GM23338 (cell line): Measurements from ENCODE around the gene PDGFC. TPM values are rescaled to one million over a fixed set of nuclear protein-coding genes. Genes with fewer than 3 reads are reported as not detected.

ENCODE experiments used
- ATAC-seq: fragments of 200-7000 bp; cut with Tn5 transposase; 3 replicates; pipeline ENCODE4 v1.9.1; 2020
- DNase-seq: peaks from one replicate; pipeline ENCODE4 v3.0.0-alpha.2; 2015; ENCODE audit warnings: low spot score
- H2AFZ ChIP-seq: fragments of 200-600 bp; sonication (generic); 2 replicates; pipeline ENCODE4 v1.8.0; 2016; ENCODE audit warnings: antibody characterized with exemption, mild to moderate bottlenecking, moderate library complexity
- H3F3A ChIP-seq: fragments of 200-600 bp; sonication (generic); replicated peaks from 2 replicates; pipeline ENCODE4 v1.8.0; 2017; ENCODE audit warnings: antibody characterized with exemption, mixed run types, low read depth
- H3K27ac ChIP-seq: fragments of 200-600 bp; sonication (generic); 2 replicates; pipeline ENCODE4 v1.6.1; 2016; ENCODE audit warnings: low read depth
- H3K27me3 ChIP-seq: fragments of 200-600 bp; sonication (generic); 2 replicates; pipeline ENCODE4 v1.8.0; 2016; ENCODE audit warnings: mild to moderate bottlenecking, mixed run types, moderate library complexity; ENCODE audit not compliant: insufficient read depth
- H3K36me3 ChIP-seq: fragments of 200-600 bp; sonication (generic); 2 replicates; pipeline ENCODE4 v1.8.0; 2016; ENCODE audit warnings: mild to moderate bottlenecking; ENCODE audit not compliant: insufficient read depth
- H3K4me1 ChIP-seq: fragments of 200-600 bp; sonication (generic); 2 replicates; pipeline ENCODE4 v1.8.0; 2016; ENCODE audit warnings: mild to moderate bottlenecking, moderate library complexity; ENCODE audit not compliant: insufficient read depth
- H3K4me2 ChIP-seq: fragments of 200-600 bp; sonication (generic); 2 replicates; pipeline ENCODE4 v1.7.1; 2017; ENCODE audit warnings: mixed run types
- H3K4me3 ChIP-seq: fragments of 200-600 bp; sonication (generic); 2 replicates; pipeline ENCODE4 v1.6.1; 2016; ENCODE audit warnings: mixed run types
- H3K79me2 ChIP-seq: fragments of 200-600 bp; sonication (generic); replicated peaks from 2 replicates; pipeline ENCODE4 v1.8.0; 2017; ENCODE audit warnings: mild to moderate bottlenecking; ENCODE audit not compliant: insufficient read depth
- H3K9me2 ChIP-seq: fragments of 200-600 bp; sonication (generic); 2 replicates; pipeline ENCODE4 v1.8.0; 2017; ENCODE audit not compliant: insufficient read depth
- H4K20me1 ChIP-seq: fragments of 200-600 bp; sonication (generic); replicated peaks from 2 replicates; pipeline ENCODE4 v1.8.0; 2017; ENCODE audit warnings: mild to moderate bottlenecking; ENCODE audit not compliant: insufficient read depth
- H3K27ac Mint-ChIP-seq: 2 replicates; pipeline ENCODE4 v1.8.0; 2020; ENCODE audit warnings: inconsistent platforms, mild to moderate bottlenecking, moderate library complexity, mixed read lengths
- H3K27me3 Mint-ChIP-seq: 3 replicates; pipeline ENCODE4 v1.8.0; 2022; ENCODE audit warnings: low read depth, mild to moderate bottlenecking, moderate library complexity, mixed read lengths, inconsistent platforms; ENCODE audit not compliant: insufficient read depth, poor library complexity
- H3K36me3 Mint-ChIP-seq: 3 replicates; pipeline ENCODE4 v1.8.0; 2021; ENCODE audit warnings: low read depth, mild to moderate bottlenecking, inconsistent platforms, moderate library complexity, mixed read lengths
- H3K4me1 Mint-ChIP-seq: 3 replicates; pipeline ENCODE4 v1.8.0; 2020; ENCODE audit warnings: mild to moderate bottlenecking, inconsistent platforms, mixed read lengths
- H3K4me3 Mint-ChIP-seq: 3 replicates; pipeline ENCODE4 v1.8.0; 2021; ENCODE audit warnings: moderate library complexity, mild to moderate bottlenecking, inconsistent platforms, mixed read lengths
- H3K9me3 Mint-ChIP-seq: 3 replicates; pipeline ENCODE4 v1.8.0; 2020; ENCODE audit warnings: moderate library complexity, mild to moderate bottlenecking, inconsistent platforms, mixed read lengths
- CREB1 ChIP-seq: fragments of 250-450 bp; sonication (Bioruptor Pico); IDR thresholded peaks from 2 replicates; pipeline ENCODE4 v1.5.0; 2020; ENCODE audit warnings: low read depth, mild to moderate bottlenecking, moderate library complexity
- EZH2 ChIP-seq: fragments of 200-600 bp; sonication (generic); IDR thresholded peaks from one replicate; pipeline ENCODE4 v1.8.0; 2017; ENCODE audit warnings: antibody characterized with exemption, mild to moderate bottlenecking, low read depth; ENCODE audit not compliant: unreplicated experiment
- EZH2phosphoT487 ChIP-seq: fragments of 200-600 bp; sonication (generic); IDR thresholded peaks from one replicate; pipeline ENCODE4 v1.8.1; 2018; ENCODE audit warnings: antibody characterized with exemption; ENCODE audit not compliant: unreplicated experiment
- JUNB ChIP-seq: IDR thresholded peaks from one replicate; pipeline ENCODE4 v1.6.1; 2016; ENCODE audit warnings: antibody characterized with exemption; ENCODE audit not compliant: unreplicated experiment
- NANOG ChIP-seq: IDR thresholded peaks from 2 replicates; pipeline ENCODE4 v1.6.1; 2016; ENCODE audit warnings: antibody characterized with exemption, borderline replicate concordance
- POLR2AphosphoS5 ChIP-seq: IDR thresholded peaks from 2 replicates; pipeline ENCODE4 v1.6.1; 2016; ENCODE audit warnings: antibody characterized with exemption, low read depth
- STAT1 ChIP-seq: IDR thresholded peaks from one replicate; pipeline ENCODE4 v1.6.1; 2016; ENCODE audit warnings: antibody characterized with exemption; ENCODE audit not compliant: unreplicated experiment
- ZNF114 ChIP-seq: fragments of 250-450 bp; sonication (Bioruptor Pico); IDR thresholded peaks from 2 replicates; pipeline ENCODE4 v1.5.0; 2020; ENCODE audit warnings: mild to moderate bottlenecking, moderate library complexity
- ZNF331 ChIP-seq: fragments of 250-450 bp; sonication (Bioruptor Pico); IDR thresholded peaks from 2 replicates; pipeline ENCODE4 v1.5.0; 2020; ENCODE audit warnings: low read depth, mild to moderate bottlenecking, moderate library complexity
- polyA plus RNA-seq: library from polyadenylated mRNA; unstranded; fragments of >200 nt; fragmentation: Nextera tagmentation; extraction: Ambion mirVana; gene quantifications from 2 replicates; pipeline ENCODE4 v1.2.1, GENCODE V29; 2016
- total RNA-seq: library from RNA; depleted of rRNA; stranded (reverse); fragments of >200 nt; shearing (Covaris generic); gene quantifications from 2 replicates; pipeline ENCODE4 v1.2.3, GENCODE V29; 2014
- TF ChIP-seq, protein P1 (sequence below): fragments of 250-450 bp; sonication (Bioruptor Pico); IDR thresholded peaks from 2 replicates; pipeline ENCODE4 v1.5.0; 2020; ENCODE audit warnings: mild to moderate bottlenecking, moderate library complexity
- TF ChIP-seq, protein P2 (sequence below): IDR thresholded peaks from one replicate; pipeline ENCODE4 v1.6.1; 2018; ENCODE audit warnings: antibody characterized with exemption; ENCODE audit not compliant: unreplicated experiment

Gene PDGFC
- total and polyA plus RNA-seq, 2 experiments from 2014 or later: 1.3 to 3.4 TPM

DNA sequence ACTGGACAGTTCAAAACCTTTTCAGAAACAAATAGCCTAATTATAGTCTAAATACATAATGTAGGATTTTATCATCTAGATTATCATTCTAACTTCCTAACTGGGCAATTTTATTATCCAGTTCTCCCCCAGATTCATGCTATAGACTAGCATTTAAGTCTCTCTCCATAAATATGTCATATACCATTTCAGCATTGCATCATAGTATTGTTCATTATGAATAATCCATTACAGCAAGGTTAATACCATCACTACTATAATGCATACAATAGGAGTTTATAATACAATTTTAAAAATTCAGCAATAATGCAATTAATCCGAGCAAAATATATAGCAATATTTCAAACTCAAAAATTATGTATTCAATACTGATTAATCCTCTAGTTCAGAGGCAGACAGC lies 77.4 kb downstream of the PDGFC start (continued):
- TF ChIP-seq, protein P1, sequence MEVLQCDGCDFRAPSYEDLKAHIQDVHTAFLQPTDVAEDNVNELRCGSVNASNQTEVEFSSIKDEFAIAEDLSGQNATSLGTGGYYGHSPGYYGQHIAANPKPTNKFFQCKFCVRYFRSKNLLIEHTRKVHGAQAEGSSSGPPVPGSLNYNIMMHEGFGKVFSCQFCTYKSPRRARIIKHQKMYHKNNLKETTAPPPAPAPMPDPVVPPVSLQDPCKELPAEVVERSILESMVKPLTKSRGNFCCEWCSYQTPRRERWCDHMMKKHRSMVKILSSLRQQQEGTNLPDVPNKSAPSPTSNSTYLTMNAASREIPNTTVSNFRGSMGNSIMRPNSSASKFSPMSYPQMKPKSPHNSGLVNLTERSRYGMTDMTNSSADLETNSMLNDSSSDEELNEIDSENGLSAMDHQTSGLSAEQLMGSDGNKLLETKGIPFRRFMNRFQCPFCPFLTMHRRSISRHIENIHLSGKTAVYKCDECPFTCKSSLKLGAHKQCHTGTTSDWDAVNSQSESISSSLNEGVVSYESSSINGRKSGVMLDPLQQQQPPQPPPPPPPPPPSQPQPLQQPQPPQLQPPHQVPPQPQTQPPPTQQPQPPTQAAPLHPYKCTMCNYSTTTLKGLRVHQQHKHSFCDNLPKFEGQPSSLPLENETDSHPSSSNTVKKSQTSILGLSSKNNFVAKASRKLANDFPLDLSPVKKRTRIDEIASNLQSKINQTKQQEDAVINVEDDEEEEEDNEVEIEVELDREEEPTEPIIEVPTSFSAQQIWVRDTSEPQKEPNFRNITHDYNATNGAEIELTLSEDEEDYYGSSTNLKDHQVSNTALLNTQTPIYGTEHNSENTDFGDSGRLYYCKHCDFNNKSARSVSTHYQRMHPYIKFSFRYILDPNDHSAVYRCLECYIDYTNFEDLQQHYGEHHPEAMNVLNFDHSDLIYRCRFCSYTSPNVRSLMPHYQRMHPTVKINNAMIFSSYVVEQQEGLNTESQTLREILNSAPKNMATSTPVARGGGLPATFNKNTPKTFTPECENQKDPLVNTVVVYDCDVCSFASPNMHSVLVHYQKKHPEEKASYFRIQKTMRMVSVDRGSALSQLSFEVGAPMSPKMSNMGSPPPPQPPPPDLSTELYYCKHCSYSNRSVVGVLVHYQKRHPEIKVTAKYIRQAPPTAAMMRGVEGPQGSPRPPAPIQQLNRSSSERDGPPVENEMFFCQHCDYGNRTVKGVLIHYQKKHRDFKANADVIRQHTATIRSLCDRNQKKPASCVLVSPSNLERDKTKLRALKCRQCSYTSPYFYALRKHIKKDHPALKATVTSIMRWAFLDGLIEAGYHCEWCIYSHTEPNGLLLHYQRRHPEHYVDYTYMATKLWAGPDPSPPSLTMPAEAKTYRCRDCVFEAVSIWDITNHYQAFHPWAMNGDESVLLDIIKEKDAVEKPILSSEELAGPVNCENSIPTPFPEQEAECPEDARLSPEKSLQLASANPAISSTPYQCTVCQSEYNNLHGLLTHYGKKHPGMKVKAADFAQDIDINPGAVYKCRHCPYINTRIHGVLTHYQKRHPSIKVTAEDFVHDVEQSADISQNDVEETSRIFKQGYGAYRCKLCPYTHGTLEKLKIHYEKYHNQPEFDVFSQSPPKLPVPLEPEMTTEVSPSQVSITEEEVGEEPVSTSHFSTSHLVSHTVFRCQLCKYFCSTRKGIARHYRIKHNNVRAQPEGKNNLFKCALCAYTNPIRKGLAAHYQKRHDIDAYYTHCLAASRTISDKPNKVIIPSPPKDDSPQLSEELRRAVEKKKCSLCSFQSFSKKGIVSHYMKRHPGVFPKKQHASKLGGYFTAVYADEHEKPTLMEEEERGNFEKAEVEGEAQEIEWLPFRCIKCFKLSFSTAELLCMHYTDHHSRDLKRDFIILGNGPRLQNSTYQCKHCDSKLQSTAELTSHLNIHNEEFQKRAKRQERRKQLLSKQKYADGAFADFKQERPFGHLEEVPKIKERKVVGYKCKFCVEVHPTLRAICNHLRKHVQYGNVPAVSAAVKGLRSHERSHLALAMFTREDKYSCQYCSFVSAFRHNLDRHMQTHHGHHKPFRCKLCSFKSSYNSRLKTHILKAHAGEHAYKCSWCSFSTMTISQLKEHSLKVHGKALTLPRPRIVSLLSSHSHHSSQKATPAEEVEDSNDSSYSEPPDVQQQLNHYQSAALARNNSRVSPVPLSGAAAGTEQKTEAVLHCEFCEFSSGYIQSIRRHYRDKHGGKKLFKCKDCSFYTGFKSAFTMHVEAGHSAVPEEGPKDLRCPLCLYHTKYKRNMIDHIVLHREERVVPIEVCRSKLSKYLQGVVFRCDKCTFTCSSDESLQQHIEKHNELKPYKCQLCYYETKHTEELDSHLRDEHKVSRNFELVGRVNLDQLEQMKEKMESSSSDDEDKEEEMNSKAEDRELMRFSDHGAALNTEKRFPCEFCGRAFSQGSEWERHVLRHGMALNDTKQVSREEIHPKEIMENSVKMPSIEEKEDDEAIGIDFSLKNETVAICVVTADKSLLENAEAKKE: no peak
- no peak for TF ChIP-seq ZNF331 (CRISPR knock-in tag)
- TF ChIP-seq ZNF114 (CRISPR knock-in tag): no peak
- TF ChIP-seq JUNB: no peak
- TF ChIP-seq STAT1: no peak
- no peak for TF ChIP-seq NANOG
- no peak for TF ChIP-seq CREB1 (CRISPR knock-in tag)
- no peak for TF ChIP-seq EZH2phosphoT487
- TF ChIP-seq POLR2AphosphoS5: no peak

DNA sequence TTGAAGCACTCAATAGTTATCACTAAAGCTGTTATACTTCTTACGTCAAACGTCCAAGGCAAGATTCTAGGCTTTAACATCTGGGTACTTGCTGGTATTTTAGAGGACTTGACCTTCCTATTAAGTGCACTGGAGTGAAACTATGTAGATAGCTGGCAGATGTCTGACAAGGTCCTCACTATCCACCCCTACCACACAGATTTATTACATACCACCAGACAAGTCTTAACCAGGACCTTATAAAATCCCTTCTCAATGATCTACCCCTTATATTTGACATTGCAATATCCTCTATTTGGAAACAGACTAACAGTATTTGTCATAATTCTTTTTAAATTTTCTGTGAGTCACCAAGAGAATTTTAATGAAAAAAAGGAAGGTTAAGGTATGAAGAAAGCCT lies 78.8 kb downstream of the PDGFC start:
- no peak overlapping the region for H3K27ac ChIP-seq
- Mint-ChIP-seq H3K36me3 (no peaks in the 10 kb centered on the region), H3K4me3 (no peak overlapping the region), H3K27ac (no peak overlapping the region), H3K27me3 (no peaks in the 10 kb centered on the region), H3K4me1 (peaks cover 9% of the 10 kb centered on the region; the same call in 2 of the 3 replicates), H3K9me3 (no peaks in the 10 kb centered on the region)
- no peaks in the 10 kb centered on the region for H3K9me2 ChIP-seq
- H3K79me2 ChIP-seq: no peaks in the 10 kb centered on the region
- H3K27me3 ChIP-seq: no peaks in the 10 kb centered on the region
- H3K4me1 ChIP-seq: no peaks in the 10 kb centered on the region
- H3F3A ChIP-seq: no peaks in the 10 kb centered on the region
- no peak overlapping the region for H2AFZ ChIP-seq
- ATAC-seq (no peak), DNase-seq (no peak)
- no peak overlapping the region for H3K4me3 ChIP-seq
- no peaks in the 10 kb centered on the region for H4K20me1 ChIP-seq
- no peak overlapping the region for H3K4me2 ChIP-seq
- H3K36me3 ChIP-seq: no peaks in the 10 kb centered on the region
- TF ChIP-seq CREB1 (CRISPR knock-in tag) (no peak), EZH2 (no peak), POLR2AphosphoS5 (no peak)
- TF ChIP-seq, protein P2, sequence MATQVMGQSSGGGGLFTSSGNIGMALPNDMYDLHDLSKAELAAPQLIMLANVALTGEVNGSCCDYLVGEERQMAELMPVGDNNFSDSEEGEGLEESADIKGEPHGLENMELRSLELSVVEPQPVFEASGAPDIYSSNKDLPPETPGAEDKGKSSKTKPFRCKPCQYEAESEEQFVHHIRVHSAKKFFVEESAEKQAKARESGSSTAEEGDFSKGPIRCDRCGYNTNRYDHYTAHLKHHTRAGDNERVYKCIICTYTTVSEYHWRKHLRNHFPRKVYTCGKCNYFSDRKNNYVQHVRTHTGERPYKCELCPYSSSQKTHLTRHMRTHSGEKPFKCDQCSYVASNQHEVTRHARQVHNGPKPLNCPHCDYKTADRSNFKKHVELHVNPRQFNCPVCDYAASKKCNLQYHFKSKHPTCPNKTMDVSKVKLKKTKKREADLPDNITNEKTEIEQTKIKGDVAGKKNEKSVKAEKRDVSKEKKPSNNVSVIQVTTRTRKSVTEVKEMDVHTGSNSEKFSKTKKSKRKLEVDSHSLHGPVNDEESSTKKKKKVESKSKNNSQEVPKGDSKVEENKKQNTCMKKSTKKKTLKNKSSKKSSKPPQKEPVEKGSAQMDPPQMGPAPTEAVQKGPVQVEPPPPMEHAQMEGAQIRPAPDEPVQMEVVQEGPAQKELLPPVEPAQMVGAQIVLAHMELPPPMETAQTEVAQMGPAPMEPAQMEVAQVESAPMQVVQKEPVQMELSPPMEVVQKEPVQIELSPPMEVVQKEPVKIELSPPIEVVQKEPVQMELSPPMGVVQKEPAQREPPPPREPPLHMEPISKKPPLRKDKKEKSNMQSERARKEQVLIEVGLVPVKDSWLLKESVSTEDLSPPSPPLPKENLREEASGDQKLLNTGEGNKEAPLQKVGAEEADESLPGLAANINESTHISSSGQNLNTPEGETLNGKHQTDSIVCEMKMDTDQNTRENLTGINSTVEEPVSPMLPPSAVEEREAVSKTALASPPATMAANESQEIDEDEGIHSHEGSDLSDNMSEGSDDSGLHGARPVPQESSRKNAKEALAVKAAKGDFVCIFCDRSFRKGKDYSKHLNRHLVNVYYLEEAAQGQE: no peak
